Measurements from ENCODE around the gene ABCF2.

DNA sequence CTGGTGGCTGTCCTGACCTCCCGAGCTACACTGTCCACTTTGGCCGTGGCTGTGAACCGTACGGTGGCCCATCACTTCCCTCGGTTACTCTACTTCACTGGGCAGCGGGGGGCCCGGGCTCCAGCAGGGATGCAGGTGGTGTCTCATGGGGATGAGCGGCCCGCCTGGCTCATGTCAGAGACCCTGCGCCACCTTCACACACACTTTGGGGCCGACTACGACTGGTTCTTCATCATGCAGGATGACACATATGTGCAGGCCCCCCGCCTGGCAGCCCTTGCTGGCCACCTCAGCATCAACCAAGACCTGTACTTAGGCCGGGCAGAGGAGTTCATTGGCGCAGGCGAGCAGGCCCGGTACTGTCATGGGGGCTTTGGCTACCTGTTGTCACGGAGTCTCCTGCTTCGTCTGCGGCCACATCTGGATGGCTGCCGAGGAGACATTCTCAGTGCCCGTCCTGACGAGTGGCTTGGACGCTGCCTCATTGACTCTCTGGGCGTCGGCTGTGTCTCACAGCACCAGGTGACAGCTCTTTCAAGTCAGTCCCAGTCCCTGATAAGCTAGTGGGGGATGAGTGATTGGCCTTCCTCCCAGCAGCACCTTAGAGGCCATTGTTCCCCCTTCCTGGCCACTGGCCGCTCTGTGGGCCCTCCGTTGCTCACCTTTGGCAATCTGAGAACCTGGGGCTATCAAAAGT lies 8.2 kb upstream of the ABCF2 start:
- TF ChIP-seq EZH2 (IDR thresholded peaks at IDR 0.05; ENCODE audit: borderline replicate concordance, low read length): no peak
- TF ChIP-seq, protein P1, sequence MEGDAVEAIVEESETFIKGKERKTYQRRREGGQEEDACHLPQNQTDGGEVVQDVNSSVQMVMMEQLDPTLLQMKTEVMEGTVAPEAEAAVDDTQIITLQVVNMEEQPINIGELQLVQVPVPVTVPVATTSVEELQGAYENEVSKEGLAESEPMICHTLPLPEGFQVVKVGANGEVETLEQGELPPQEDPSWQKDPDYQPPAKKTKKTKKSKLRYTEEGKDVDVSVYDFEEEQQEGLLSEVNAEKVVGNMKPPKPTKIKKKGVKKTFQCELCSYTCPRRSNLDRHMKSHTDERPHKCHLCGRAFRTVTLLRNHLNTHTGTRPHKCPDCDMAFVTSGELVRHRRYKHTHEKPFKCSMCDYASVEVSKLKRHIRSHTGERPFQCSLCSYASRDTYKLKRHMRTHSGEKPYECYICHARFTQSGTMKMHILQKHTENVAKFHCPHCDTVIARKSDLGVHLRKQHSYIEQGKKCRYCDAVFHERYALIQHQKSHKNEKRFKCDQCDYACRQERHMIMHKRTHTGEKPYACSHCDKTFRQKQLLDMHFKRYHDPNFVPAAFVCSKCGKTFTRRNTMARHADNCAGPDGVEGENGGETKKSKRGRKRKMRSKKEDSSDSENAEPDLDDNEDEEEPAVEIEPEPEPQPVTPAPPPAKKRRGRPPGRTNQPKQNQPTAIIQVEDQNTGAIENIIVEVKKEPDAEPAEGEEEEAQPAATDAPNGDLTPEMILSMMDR (conservative IDR thresholded peaks at IDR 0.05 in 1 of 2, IDR thresholded peaks at IDR 0.05 in 1 of 2; ENCODE audit: extremely low read depth in 1 of 2, insufficient read depth in 1 of 2, low read depth in 1 of 2, low read length in 2 of 2): no peak
